Measurements from ENCODE around the gene RYR3.

Gene RYR3

GRCh38 chr15:33384307-33384706, 73.5 kb downstream of the RYR3 start:
- Histone ChIP-seq H2BK120ac (ENCODE audit: insufficient read depth, low read length, poor library complexity) (no peak overlapping the region), H3K14ac (ENCODE audit: low read length) (no peak overlapping the region), H4K12ac (ENCODE audit: low read depth, low read length) (no peak overlapping the region), H3K4me3 (ENCODE audit: low read depth, low read length) (no peak overlapping the region), H3K4me2 (ENCODE audit: low read length) (no peak overlapping the region), H3K4ac (ENCODE audit: low read depth, low read length) (no peak overlapping the region), H2BK5ac (ENCODE audit: low read depth, low read length, poor library complexity) (no peak overlapping the region), H4K91ac (ENCODE audit: low read depth, low read length) (no peak overlapping the region), H2BK12ac (ENCODE audit: low read length) (no peak overlapping the region), H2AK5ac (ENCODE audit: low read length) (no peak overlapping the region), H2AFZ (ENCODE audit: insufficient read depth, low read length, poor library complexity) (no peak overlapping the region), H3K9me3 (ENCODE audit: insufficient read depth, low read depth, low read length) (no peaks in the 10 kb centered on the region), H3K18ac (ENCODE audit: low read length) (no peak overlapping the region), H3K27me3 (ENCODE audit: insufficient read depth, low read length) (no peaks in the 10 kb centered on the region), H3K23ac (ENCODE audit: low read length) (no peak overlapping the region), H3K4me1 (ENCODE audit: control insufficient read depth in 1 of 2, insufficient read depth in 2 of 2, low read length in 2 of 2) (no peaks in the 10 kb centered on the region), H3K79me2 (ENCODE audit: control insufficient read depth, insufficient read depth, low read length, poor library complexity) (no peaks in the 10 kb centered on the region), H3K79me1 (ENCODE audit: low read length) (no peaks in the 10 kb centered on the region), H3K27ac (ENCODE audit: low read depth, low read length) (no peak overlapping the region), H3K36me3 (ENCODE audit: control insufficient read depth in 1 of 2, insufficient read depth in 2 of 2, low read length in 2 of 2) (no peaks in the 10 kb centered on the region), H4K8ac (ENCODE audit: low read depth, low read length) (no peak overlapping the region), H3K9ac (ENCODE audit: low read length) (no peak overlapping the region)
- DNase-seq: no peak
- WGBS (ENCODE audit: extremely low coverage, insufficient coverage, insufficient read length): no CpG with 5 or more reads among the region's 3 CpGs

- no CpG with 5 or more reads among the region's 3 CpGs for WGBS (ENCODE audit: extremely low coverage, insufficient coverage, insufficient read length)
- DNase-seq: no peak
- Histone ChIP-seq H3K9me3 (ENCODE audit: insufficient read depth, low read depth, low read length) (no peaks in the 10 kb centered on the region), H3K27me3 (ENCODE audit: insufficient read depth, low read length) (no peaks in the 10 kb centered on the region), H2BK5ac (ENCODE audit: low read depth, low read length, poor library complexity) (no peak overlapping the region), H3K27ac (ENCODE audit: low read depth, low read length) (no peak overlapping the region), H4K8ac (ENCODE audit: low read depth, low read length) (no peak overlapping the region), H3K4me3 (ENCODE audit: low read depth, low read length) (no peak overlapping the region), H3K14ac (ENCODE audit: low read length) (no peak overlapping the region), H4K12ac (ENCODE audit: low read depth, low read length) (no peak overlapping the region), H2BK120ac (ENCODE audit: insufficient read depth, low read length, poor library complexity) (no peak overlapping the region), H3K4ac (ENCODE audit: low read depth, low read length) (no peak overlapping the region), H3K4me1 (ENCODE audit: control insufficient read depth in 1 of 2, insufficient read depth in 2 of 2, low read length in 2 of 2) (no peaks in the 10 kb centered on the region), H4K91ac (ENCODE audit: low read depth, low read length) (no peak overlapping the region), H3K23ac (ENCODE audit: low read length) (no peak overlapping the region), H3K18ac (ENCODE audit: low read length) (no peak overlapping the region), H3K9ac (ENCODE audit: low read length) (no peak overlapping the region), H2AFZ (ENCODE audit: insufficient read depth, low read length, poor library complexity) (no peak overlapping the region), H3K4me2 (ENCODE audit: low read length) (no peak overlapping the region), H2BK12ac (ENCODE audit: low read length) (no peak overlapping the region), H3K79me2 (ENCODE audit: control insufficient read depth, insufficient read depth, low read length, poor library complexity) (no peaks in the 10 kb centered on the region), H2AK5ac (ENCODE audit: low read length) (no peak overlapping the region), H3K36me3 (ENCODE audit: control insufficient read depth in 1 of 2, insufficient read depth in 2 of 2, low read length in 2 of 2) (no peaks in the 10 kb centered on the region), H3K79me1 (ENCODE audit: low read length) (no peaks in the 10 kb centered on the region)
Measured at GRCh38 chr15:33392453-33392852, 81.7 kb downstream of the RYR3 start.

- no peaks in the 10 kb centered on the region for H3K27me3 ChIP-seq (ENCODE audit: insufficient read depth, low read length)
- no peak overlapping the region for H3K4me3 ChIP-seq (ENCODE audit: low read depth, low read length)
- H4K91ac ChIP-seq (ENCODE audit: low read depth, low read length): no peak overlapping the region
- no peak overlapping the region for H3K23ac ChIP-seq (ENCODE audit: low read length)
- H4K12ac ChIP-seq (ENCODE audit: low read depth, low read length): no peak overlapping the region
- no peak overlapping the region for H3K4ac ChIP-seq (ENCODE audit: low read depth, low read length)
- H2BK12ac ChIP-seq (ENCODE audit: low read length): no peak overlapping the region
- H3K79me2 ChIP-seq (ENCODE audit: control insufficient read depth, insufficient read depth, low read length, poor library complexity): no peaks in the 10 kb centered on the region
- no peak overlapping the region for H3K18ac ChIP-seq (ENCODE audit: low read length)
- no peak overlapping the region for H3K4me2 ChIP-seq (ENCODE audit: low read length)
- no peaks in the 10 kb centered on the region for H3K9me3 ChIP-seq (ENCODE audit: insufficient read depth, low read depth, low read length)
- DNase-seq: no peak
- no peak overlapping the region for H3K14ac ChIP-seq (ENCODE audit: low read length)
- H3K79me1 ChIP-seq (ENCODE audit: low read length): no peaks in the 10 kb centered on the region
- H3K36me3 ChIP-seq (ENCODE audit: control insufficient read depth in 1 of 2, insufficient read depth in 2 of 2, low read length in 2 of 2): no peaks in the 10 kb centered on the region
- no peak overlapping the region for H2AFZ ChIP-seq (ENCODE audit: insufficient read depth, low read length, poor library complexity)
- no peak overlapping the region for H4K8ac ChIP-seq (ENCODE audit: low read depth, low read length)
- no peak overlapping the region for H3K9ac ChIP-seq (ENCODE audit: low read length)
- no peak overlapping the region for H2AK5ac ChIP-seq (ENCODE audit: low read length)
- H3K4me1 ChIP-seq (ENCODE audit: control insufficient read depth in 1 of 2, insufficient read depth in 2 of 2, low read length in 2 of 2): no peaks in the 10 kb centered on the region
- no peak overlapping the region for H2BK5ac ChIP-seq (ENCODE audit: low read depth, low read length, poor library complexity)
- H3K27ac ChIP-seq (ENCODE audit: low read depth, low read length): no peak overlapping the region
- no CpG with 5 or more reads among the region's 6 CpGs for WGBS (ENCODE audit: extremely low coverage, insufficient coverage, insufficient read length)
- no peak overlapping the region for H2BK120ac ChIP-seq (ENCODE audit: insufficient read depth, low read length, poor library complexity)
Measured at GRCh38 chr15:33393546-33393945, 82.8 kb downstream of the RYR3 start.

- Histone ChIP-seq H3K4me2 (ENCODE audit: low read length) (no peak overlapping the region), H3K79me2 (ENCODE audit: control insufficient read depth, insufficient read depth, low read length, poor library complexity) (no peaks in the 10 kb centered on the region), H3K23ac (ENCODE audit: low read length) (no peak overlapping the region), H3K9me3 (ENCODE audit: insufficient read depth, low read depth, low read length) (no peaks in the 10 kb centered on the region), H2BK120ac (ENCODE audit: insufficient read depth, low read length, poor library complexity) (no peak overlapping the region), H3K79me1 (ENCODE audit: low read length) (no peaks in the 10 kb centered on the region), H2BK5ac (ENCODE audit: low read depth, low read length, poor library complexity) (no peak overlapping the region), H3K36me3 (ENCODE audit: control insufficient read depth in 1 of 2, insufficient read depth in 2 of 2, low read length in 2 of 2) (no peaks in the 10 kb centered on the region), H3K18ac (ENCODE audit: low read length) (no peak overlapping the region), H3K4ac (ENCODE audit: low read depth, low read length) (no peak overlapping the region), H3K27ac (ENCODE audit: low read depth, low read length) (no peak overlapping the region), H2AFZ (ENCODE audit: insufficient read depth, low read length, poor library complexity) (no peak overlapping the region), H4K91ac (ENCODE audit: low read depth, low read length) (no peak overlapping the region), H3K4me3 (ENCODE audit: low read depth, low read length) (no peak overlapping the region), H4K12ac (ENCODE audit: low read depth, low read length) (no peak overlapping the region), H2AK5ac (ENCODE audit: low read length) (no peak overlapping the region), H3K27me3 (ENCODE audit: insufficient read depth, low read length) (no peaks in the 10 kb centered on the region), H3K9ac (ENCODE audit: low read length) (no peak overlapping the region), H3K4me1 (ENCODE audit: control insufficient read depth in 1 of 2, insufficient read depth in 2 of 2, low read length in 2 of 2) (peaks cover 0 to 3% of the 10 kb centered on the region in 2 experiments), H4K8ac (ENCODE audit: low read depth, low read length) (no peak overlapping the region), H2BK12ac (ENCODE audit: low read length) (no peak overlapping the region), H3K14ac (ENCODE audit: low read length) (no peak overlapping the region)
- no CpG with 5 or more reads among the region's 7 CpGs for WGBS (ENCODE audit: extremely low coverage, insufficient coverage, insufficient read length)
- DNase-seq: no peak
Measured at GRCh38 chr15:33395321-33395720, 84.6 kb downstream of the RYR3 start.
